HG03175 (cell line): ENCODE results near the gene FZD10.

Experiments
- ATAC-seq: cut with Tn5 transposase; IDR thresholded peaks from one replicate; pipeline ENCODE4 v1.9.1; 2021; ENCODE audit warnings: mild to moderate bottlenecking, moderate library complexity; ENCODE audit not compliant: unreplicated experiment

The FZD10 gene

DNA sequence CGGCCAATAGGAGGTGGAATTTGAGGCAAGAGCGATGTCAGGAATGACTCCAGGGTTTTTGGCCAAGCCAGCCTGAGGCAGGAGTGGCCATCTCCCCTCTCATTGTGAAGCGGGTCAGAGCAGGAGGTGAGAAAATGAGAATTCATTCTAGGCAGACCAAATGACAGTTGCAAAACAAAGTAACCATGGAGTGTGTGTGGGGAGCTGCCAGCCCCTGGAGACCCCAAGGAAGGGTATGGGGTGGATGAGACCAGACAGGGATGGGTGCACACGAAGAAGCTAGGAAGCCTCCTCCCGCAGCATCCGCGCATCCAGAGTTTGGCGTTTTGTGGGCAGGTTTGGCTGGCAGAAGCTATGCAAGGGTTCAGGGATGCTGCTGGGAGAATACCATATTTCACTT is 38.8 kb downstream of the FZD10 start:
- no peak for ATAC-seq

- no peak for ATAC-seq
Measured at GRCh38 chr12:130202201-130202600, 39.9 kb downstream of the FZD10 start.

- ATAC-seq = no peak
Measured at GRCh38 chr12:130203151-130203550, 40.9 kb downstream of the FZD10 start.

GRCh38 chr12:130204541-130204953 is 42.3 kb downstream of the FZD10 start:
- ATAC-seq = no peak

DNA sequence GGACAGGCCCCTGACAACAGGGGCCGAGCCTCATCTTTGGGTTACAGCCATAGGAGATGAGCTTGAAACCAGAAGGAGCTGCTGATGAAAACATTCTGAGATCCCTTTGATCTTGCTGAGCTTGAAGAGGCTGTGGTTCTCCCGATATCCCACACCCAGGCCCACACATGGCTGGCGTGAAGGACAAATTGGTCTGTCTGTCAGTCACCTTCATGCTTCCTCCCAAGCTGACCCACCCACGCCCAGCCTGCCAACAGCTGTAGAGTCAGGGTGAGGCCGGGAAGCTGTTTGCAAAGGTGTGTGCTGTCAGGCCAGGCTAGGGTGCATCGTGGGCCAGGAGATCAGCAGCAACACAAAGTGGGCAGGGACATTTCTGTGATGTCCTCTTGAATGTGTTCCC is 43.2 kb downstream of the FZD10 start:
- ATAC-seq = no peak

GRCh38 chr12:130212384-130212989 is 50.2 kb downstream of the FZD10 start:
- ATAC-seq = no peak

DNA sequence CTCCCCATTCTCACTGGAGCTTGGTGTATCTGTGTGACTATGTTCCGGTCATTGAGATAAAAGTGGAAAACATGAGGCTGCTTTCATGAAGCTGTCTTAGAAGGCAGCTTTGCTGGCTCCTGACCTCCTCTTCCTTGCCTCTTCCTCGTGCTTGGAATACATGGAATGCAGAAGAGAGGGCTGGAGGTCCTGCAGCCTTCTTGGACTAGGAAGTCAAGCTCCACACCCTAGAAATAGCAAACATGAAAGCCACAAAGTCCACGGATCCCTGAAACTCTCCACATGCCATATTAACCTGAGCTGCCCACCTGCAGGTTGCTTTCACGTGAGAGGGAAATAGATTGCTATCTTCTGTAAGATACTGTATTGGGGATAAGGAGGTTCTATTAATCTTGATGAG is 51.0 kb downstream of the FZD10 start:
- ATAC-seq = no peak

GRCh38 chr12:130214686-130215395 is 52.6 kb downstream of the FZD10 start:
- no peak for ATAC-seq
